Medulla oblongata (tissue), 1 donor: ENCODE measurements around the gene ATP11B.
"Not testable (repeated sequence)": the region's sequence is repeated elsewhere in the genome, so short reads cannot be mapped to it uniquely, and the experiment has no call there.

ENCODE experiments used
- DNase-seq: peaks from one replicate; pipeline ENCODE4 v3.0.0-alpha.2; 2015; ENCODE audit errors: extremely low spot score

The ATP11B gene

DNA sequence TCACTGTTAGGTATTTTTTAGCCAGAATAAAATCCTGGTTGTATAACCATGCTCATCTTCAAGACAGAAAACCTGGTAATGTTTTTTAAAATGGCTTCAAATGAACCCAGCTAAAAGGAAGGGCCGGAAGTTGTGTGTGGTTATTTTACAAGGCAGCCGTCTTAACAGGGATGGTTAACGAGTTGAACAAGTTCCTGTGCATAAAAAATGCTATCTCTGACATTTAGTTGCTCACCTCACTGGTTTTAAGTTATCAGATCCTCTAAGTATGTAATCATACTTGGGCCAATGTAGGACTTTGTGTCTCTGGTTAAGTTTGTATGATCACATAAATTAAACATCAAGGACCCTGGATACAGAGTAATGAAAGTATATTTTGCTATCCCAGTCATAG, 2.1 kb downstream of the ATP11B start:
- DNase-seq: no peak

DNA sequence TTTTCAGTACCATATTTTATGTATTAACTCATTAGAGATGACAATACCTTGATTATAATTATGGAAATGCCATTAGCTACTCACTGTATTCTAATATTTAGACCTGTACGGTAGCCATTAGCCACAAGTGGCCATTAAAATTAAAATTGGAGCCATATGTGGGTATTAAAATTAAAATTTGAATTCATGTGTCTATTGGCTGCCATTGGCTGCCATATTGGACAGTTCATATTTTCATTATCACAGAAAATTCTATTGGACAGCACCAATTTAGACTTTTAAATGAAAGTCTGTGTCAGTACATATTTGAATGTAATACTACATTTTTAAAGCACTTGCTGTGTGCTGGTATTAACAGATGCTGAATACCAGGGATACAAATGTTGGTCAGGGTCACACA, 3.0 kb downstream of the ATP11B start:
- no peak for DNase-seq

DNA sequence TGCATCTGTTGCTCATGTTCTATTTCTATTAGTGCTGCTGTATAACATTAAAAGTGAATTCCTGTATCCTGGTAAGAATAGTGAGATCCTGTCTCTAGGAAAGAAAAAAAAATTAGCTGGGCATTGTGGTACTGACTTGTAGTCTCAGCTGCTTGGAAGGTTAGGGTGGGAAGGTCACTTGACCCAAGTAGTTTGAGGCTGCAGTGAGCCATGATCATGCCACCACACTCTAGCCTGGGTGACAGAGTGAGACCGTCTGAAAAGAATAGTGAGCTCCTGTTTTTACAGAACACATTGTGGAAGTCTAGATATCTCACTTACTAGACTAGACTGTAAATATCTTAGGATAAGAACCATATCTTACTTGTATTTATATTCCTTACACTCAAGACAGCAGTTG, 4.6 kb downstream of the ATP11B start:
- no peak for DNase-seq

DNA sequence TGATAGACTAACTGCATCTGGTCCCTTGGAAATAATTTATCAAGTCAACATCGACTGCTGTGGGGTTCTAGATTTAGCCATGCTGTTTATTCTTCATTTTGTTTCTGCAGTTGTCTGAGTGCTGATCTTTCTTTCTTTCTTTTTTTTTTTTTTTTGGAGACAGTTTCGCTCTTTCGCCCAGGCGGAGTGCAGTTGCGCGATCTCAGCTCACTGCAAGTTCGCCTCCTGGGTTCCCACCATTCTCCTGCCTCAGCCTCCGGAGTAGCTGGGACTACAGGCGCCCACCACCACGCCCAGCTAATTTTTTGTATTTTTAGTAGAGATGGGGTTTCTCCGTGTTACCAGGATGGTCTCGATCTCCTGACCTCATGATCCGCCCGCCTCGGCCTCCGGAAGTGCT, 5.8 kb downstream of the ATP11B start:
- not testable (repeated sequence) for DNase-seq

DNA sequence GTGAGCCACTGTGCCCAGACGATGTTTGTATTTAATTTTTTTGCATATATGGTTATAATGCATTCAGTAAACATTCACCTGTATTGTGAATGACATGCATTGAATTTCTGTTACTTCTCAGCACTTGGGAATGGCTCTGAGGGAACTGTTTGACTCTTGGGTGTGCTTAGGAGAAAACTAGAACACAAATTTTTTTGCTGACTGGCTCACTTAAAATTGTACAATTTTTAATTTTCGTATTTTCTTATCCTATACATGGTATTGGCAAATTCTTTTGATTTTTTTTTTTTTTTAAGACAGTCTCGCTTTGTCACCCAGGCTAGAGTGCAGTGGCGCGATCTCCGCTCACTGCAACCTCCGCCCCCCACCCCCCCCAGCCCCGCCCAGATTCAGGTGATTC, 7.2 kb downstream of the ATP11B start:
- DNase-seq: no peak

DNA sequence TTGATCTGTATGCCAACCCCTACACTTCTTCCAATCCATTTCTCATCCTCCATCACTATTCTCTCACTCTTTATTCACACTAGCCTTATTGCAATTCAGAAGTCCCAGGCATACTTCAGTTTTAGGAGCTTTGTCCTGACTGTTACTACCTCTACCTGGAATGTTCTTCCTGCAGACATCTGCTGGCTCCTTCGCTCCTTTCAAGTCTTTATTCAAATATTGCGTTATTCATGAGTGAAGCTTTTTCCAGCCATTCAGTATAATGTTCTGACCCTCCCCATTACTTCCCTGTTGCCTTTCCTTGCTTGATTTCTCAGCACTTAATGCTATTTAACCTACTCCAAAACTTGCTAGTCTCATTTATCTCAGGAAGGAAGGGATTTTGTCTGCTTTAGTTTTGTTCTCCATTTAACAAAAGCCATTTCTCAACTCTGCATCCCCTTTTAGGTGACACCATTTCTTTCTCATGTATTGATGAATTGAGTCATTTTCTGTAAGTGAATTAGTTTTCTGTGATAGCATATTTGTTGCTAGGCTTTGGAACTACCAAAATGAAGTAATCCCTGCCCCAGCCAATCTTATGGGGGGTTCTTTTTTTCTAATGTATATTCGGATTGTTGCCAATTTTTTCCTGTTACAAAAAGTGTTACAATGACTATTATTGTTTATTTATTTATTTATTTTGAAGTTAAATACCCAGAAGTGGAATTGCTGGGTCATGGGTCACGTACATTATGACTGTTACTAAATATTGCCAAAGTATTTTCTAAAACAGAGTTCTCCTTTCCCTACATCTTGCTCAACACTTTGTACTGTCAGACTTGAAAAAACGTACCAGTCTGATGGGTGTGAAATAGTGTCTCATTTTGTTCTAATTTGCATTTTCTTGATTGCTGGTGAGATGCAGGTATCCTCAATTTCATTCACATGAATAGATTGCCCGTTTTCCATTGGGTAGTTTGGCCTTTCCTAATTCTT, 9.4 kb downstream of the ATP11B start:
- DNase-seq: no peak

DNA sequence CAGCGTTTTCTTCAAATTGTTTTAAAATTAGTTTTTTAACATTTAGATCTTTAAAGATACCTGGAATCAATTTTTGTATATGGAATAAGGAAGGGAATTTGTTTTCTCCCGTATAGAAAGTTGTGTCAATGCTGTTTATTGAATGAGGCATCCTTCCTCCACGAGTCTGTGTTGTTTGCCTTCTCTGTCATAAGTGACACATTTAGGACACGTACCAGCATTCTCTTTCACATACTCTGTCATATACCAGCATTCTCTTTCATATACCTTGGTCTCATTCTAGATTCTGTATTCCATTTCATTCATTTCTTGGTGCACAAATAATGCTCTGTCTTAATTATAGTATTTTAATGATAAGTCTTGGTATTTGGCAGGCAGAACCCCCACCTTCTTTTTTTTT, 10.3 kb downstream of the ATP11B start:
- DNase-seq: no peak

DNA sequence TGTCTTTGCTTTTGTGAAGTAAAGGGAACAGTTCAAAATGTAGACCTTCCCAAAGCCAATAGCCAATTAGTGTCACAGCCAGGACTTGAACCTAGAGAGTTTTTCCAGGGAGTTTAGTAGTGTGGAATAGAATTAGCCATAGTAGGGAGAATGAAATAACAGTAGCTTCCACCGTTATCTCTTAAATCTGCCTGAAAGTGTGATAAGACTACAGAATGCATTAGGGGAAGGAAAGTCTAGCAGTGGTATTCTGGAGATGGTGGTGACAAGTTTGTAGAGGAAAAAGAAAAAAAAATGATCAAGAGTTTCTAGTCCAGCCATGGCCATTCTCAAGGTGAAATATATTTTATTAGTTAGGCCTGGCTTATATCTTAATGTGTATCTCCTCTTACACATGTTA, 13.8 kb downstream of the ATP11B start:
- DNase-seq: no peak

DNA sequence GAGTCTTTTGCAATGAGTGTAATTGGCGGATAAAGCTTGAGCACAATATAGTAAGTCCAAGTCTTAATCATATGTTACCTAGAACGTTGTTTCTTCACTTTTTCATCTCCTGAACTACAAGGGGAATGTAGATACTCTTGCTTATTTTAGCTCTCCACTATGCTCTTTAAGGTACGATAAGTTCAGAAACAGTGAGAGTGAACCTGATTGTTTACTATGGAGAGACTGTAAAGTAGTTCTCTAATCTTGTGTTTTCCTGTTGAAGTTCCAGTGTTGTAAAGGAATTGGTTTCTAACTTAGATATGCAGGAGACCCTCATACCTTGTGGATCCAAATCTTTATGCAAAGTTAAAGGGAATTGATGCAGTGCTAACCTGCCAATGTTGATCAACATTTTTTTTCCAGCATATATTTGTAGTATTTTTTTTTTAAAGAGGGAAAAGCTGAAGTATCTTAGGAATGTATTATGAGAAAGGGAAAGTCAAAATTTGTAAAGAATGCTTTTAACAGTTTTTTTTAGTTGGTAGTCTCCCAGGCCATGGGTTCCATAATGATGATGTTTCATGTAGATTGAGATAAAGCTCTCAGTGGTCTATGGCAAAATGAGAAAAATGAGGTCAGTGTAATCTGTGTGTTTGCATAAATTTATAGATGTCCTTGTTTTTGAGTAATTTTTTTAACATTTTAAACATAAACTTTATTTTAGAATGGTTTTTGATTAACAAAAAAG, 14.9 kb downstream of the ATP11B start:
- DNase-seq: no peak

DNA sequence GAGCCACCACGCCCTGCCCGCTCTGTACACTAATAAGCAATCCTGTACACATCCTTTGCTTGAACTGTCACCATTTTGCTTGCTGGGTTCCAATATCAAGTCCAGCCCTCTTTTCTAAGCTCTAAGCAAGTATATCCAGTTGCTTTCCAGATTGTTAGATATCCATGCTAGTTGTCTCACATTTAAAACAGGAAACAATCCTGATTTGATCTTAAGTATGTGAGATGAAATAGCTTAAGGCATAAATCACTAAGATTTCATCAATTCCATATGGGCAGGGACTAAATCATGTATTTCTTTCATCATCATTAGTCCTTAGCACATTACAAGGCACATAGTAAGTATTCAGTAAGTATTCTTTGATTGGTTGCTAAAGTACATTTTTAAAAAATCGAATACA, 16.2 kb downstream of the ATP11B start:
- no peak for DNase-seq

DNA sequence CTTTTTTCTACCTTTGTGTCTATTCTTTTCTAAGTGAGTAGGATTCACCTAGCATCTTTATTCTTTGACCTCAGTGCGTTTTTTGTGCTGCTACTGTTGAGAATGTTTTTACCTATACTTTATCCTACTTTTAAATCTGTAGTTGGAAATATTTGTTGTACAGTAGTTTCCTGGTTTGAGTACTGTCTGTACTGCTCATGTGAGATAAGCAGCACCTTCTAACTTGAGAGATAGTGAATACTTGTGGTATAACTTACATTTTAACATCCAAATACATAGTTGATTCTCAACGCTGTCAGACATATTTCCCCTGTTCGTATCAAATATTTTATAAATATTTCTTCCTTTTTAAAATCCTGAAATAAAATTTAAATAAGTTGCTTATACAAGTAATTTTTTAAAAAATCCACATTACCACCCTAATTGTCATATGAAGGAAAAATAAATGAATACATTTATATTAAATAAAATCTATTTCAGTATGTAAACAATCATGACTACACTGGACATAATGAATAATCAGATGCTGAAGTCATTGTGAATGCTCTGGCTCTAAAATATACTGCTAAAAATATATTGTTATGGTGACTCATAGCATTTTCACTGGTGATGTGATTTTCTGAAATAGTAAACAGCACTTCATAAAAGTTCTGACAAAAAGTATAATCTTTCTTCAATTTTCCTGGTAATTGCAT, 17.4 kb downstream of the ATP11B start:
- DNase-seq: no peak

DNA sequence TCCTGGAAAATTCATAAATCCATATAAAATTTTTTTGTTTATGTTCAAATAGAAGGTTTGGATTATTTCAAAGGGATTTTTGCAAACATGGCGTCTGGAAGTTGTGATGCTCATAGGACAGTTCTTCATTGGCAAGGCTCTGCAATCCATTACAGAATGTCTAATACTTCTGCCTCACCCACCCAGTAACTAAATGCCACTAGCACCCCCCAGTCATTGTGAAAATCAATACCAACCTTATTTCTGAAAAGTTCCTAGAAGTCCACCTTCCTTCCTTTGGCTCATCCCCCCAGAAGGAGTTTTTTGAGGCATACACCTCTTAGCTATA, 17.9 kb downstream of the ATP11B start:
- DNase-seq: no peak

DNA sequence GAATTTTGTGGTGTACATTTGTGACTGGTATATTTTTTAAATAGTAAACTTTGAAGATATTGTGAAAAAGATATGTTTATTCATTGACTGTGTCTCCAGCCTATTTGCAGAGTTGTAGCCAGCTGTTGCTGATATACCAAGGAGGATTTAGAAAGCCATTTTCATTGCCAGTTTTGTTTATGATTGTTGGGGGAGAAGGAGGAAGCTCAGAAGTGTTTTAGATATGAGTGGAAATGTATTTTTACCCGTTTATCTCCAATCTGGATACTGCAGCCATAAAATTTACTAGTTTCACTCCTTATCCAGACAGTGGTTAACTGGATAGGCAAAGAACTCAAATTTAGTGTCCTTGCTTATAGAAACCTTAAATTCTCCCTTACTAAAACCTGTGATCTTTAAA, 18.8 kb downstream of the ATP11B start:
- DNase-seq: no peak

DNA sequence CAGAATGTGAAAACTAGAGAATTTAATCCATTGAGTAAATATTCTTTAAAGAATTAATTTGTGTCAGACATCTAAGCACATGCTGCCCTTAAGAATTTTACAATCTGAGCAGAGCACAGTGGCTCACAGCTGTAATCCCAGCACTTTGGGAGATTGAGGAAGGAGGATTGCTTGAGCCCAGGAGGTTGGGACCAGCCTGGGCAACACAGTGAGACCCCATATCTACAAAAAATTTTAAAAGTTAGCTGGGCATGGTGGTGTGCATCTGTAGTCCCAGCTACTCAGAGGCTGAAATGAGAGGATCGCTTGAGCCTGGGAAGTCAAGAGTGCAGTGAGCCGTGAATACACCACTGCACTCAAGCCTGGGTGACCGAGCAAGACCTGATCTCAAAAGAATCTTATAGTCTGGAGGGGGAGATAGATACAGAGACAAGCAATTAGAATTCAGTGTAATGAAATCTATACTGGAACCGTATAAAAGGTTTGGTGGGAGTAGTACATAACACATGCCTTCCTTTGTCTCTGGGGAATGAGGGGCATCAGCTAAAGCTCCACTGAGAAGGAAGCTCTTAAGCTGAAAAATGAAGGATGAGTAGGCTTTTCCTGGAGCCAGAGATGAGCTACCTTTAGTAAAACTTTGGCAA, 21.2 kb downstream of the ATP11B start:
- DNase-seq: no peak

DNA sequence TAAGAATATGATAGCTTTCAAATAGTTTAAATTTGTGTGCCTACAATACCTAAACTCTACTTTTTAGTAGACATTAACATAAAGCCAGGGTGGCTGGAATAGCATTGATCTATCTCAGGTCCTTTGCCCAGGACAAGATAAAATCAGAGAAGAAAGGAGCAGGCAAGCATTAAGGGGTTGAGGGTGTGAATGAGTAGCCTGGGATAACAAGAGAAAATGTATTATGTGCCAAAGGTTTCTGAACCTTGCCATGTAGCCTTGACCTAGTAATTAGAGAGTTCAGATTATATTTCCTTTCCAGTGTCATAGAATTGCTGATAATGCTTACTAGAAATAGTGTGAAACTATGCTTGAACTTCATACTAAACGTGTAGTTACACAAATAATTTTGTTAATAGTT, 22.9 kb downstream of the ATP11B start:
- DNase-seq: no peak

DNA sequence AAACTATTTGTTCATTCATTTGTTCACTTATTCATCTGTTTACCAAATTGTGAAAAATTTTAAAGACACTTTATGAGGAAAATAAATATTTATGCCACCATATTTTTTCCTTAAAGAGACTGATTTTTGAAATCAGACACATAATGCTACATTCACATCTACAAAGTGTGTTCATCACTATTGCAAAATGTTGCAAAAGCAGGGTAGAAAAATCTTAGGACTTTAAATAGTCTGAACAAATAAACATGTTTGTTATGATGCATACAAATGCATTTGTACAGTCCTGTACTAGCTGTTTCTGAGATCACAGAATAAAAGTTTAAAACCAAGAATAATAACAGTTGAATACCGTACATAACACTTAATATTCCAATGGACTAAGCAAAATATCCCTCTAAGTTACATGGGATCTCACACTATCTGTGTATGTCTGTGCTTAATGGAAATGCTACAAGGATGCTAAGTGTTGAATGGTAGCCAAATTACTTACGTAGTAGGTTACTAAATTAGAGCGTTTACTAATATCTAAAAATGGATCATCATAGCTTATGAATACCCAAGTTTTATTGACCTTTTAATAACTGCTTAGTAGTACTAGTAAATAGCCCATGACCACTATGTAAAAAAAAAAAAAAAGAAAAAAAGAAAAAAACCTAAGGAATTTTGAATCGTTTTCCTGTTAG, 25.1 kb downstream of the ATP11B start:
- no peak for DNase-seq

DNA sequence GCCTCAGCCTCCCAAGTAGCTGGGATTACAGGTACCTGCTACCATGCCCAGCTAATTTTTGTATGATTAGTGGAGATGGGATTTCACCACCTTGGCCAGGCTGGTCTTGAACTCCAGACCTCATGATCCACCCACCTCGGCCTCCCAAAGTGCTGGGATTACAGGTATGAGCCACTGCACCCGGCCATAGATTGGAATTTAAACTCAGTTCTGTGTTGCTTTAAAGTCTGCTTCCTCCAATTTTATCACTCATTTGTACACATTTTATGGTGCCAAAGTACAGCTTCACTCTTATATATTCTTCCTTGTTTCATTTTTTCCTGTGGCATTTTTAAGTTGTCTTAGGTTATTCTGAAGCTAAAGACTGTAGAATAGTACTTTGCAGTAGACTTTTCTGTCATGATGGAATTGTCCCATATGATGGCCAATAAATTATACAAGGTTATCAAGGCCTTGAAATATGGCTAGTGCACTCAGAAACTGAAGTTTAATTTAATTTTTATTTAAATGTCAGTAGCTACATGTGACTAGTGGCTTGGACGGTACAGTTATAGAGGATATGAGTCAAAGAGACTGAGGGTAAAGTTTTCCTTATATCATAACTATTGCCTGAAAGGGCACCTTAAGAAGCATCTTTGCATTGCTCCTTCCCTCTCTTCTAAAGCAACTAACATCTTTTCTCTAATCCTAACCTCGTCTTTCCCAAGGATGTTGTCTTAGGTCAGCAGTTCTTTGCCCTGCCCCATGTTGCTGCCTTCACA, 28.1 kb downstream of the ATP11B start:
- DNase-seq: no peak

DNA sequence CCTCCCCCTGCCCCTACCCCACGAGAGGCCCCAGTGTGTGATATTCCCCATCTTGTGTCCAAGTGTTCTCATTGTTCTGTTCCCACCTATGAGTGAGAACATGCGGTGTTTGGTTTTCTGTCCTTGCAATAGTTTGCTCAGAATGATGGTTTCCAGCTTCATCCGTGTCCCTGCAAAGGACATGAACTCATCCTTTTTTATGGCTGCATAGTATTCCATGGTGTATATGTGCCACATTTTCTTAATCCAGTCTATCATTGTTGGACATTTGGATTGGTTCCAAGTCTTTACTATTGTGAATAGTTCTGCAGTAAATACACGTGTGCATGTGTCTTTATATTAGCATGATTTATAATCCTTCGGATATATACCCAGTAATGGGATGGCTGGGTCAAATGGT, 29.0 kb downstream of the ATP11B start:
- DNase-seq: not testable (repeated sequence)

DNA sequence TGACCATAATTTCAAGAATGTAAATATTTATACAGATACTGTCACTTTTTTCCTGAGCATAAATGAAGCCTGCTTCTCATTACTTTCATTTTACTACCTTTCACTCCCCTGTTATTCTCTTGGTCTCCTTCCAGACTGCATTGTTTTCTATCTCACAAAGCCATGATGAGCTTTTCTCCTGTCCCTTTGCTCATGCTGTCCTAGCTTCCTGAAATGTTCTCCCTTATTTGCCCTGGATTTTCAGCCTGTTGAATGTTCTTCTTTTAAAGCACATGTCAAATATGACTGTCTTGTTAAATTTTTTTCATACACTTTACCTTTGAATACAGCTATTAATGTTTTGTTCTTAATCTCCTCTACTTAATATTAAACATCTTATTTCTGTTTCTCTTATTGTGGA, 31.7 kb downstream of the ATP11B start:
- no peak for DNase-seq

DNA sequence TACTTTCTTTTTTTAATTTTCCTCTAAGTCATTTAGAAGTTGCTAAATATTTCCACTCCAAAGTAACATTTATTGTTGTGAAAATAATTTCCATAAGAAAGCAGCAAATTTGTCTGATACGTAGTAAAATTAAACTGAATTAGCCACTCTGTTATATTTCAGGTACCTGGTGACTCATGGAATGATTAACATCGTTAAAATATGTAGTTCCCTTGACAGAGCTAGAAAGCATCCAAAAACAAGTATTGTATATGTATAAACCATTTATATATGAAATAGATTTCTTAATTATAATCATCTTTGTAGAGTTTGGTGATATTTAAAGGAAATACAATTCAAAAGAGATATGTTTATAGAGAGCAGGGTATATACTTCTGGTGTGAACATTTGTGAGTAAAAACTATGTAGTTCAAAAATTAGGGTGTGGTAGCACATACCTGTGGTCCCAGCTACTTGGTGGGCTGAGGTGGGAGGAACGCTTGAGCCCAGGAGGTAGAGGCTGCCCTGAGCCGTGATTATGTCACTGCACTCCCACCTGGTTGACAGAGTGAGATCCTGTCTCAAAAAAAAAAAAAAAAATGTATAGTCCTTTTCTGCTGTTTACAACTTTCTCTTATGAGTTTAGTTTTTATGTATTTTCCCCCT, 36.6 kb downstream of the ATP11B start:
- DNase-seq: no peak
